NCI-H510A treated with DMSO at 0.1 percent for 48 hours (cell line): ENCODE measurements around the gene PGRMC1.
"Not testable (repeated sequence)": the region's sequence is repeated elsewhere in the genome, so short reads cannot be mapped to it uniquely, and the experiment has no call there.

Experiments used
- DNase-seq: peaks from one replicate; lab custom pipeline; 2025; lab: John Stamatoyannopoulos, UW

PGRMC1 gene

GRCh38 chrX:119235051-119235511 is 1.0 kb upstream of the PGRMC1 start:
- no peak for DNase-seq

DNA sequence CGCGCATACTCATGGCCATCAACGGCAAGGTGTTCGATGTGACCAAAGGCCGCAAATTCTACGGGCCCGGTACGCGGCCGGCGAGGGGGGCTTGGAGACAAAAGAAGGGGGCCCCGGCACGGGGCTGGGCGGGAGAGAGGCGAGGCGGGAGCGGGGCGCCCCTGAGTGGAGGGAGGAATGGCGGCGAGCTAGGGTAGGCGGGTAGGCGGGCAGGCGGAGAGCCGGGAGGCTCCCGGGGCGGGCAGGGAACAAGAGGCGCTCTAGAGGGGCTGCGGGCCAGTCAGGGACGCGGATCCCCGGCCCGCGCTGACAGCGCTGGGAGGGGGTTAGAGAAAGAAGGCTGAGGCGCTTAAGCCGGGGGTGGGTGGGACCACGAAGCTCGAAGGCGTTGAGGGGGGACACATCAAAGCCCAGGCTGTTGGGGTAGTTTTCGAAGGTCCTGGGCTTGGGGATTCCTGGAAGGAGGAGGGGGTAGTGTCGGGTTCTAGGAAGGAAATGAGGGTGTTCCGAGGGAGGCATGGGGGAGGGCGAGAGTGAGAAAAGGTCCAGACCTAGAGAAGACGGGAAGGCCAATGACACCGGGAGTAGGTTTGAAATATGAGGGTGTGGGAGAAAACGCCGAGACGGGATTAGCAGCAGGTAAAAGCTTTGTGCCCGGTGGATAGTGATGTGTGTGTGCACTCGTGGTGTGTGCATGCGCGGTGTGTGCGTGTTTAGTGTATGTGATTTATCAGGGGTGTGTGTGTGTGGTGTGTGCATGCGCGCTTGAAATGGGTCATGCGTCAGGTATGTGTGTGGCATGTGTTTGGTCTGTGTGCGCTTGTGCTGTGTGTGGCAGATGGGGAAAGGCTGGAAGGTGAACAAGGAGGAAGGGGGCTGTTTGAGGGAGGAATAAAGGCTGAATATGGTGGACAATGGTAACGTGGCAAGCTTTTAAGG is 807 bp downstream of the PGRMC1 start:
- peak; percentile 10 for DNase-seq

GRCh38 chrX:119237562-119237942 is 1.5 kb downstream of the PGRMC1 start:
- no peak for DNase-seq

DNA sequence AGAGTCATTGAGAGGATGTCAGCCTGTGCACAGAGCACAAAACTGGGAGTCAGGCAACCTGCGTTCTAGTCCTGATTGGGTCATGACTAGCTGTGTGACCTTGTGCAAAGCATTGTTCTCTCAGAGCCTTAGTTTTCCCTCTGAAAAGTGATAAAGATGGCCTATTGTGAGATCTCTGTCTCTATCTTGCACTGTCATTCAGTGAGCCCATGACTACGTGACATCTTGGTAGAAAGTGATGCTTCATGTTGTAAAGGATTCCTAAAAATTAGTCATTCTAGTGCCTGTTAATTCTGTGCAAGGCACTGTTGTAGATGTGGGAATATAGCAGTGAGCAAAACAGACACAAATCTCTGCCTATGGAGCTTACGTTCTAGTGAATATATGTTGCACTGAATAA is 2.5 kb downstream of the PGRMC1 start:
- no peak for DNase-seq

GRCh38 chrX:119240356-119240755 is 4.3 kb downstream of the PGRMC1 start:
- DNase-seq: no peak

DNA sequence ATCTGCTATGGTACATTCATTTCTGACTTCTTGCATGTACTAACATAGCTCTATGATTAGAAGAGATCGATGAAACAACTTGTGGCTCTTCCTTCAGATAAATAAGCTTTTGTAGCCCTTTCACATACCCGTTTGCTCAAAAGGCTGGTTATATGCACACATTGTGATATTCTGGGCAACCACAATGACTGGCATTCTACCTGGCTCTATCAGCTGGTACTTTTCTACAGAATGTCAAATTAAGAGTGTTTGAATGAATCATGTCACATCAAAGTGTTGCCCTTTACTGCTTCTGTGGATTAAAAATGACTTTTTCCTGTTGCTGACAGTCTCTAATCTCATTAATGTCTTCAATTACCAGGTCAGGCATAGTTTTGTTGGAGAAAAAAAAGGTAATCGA is 11.6 kb downstream of the PGRMC1 start:
- DNase-seq: no peak

- DNase-seq: no peak
Measured at GRCh38 chrX:119249891-119250290, 13.8 kb downstream of the PGRMC1 start.

DNA sequence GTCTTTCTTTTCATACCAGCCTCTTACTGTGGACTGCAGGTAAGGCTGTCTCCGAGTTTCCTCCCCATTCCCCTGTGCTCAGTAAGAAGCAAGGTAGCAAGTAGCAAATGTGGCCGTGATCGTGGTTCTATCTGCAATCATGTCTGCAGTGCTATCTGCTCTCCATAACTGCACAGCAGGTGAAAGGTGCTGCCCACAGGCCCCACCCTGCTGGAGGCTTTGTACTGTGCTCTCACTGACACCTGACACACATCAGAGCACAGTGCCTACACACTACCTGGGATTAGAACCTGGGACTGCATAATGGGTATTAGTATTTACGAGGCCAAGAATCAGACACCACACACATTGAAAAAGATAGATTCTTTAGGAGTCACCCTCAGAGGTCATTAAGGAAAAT is 15.3 kb downstream of the PGRMC1 start:
- DNase-seq: no peak

GRCh38 chrX:119252716-119253115 is 16.6 kb downstream of the PGRMC1 start:
- no peak for DNase-seq

- DNase-seq: no peak
Measured at GRCh38 chrX:119266364-119266995, 30.4 kb downstream of the PGRMC1 start.

DNA sequence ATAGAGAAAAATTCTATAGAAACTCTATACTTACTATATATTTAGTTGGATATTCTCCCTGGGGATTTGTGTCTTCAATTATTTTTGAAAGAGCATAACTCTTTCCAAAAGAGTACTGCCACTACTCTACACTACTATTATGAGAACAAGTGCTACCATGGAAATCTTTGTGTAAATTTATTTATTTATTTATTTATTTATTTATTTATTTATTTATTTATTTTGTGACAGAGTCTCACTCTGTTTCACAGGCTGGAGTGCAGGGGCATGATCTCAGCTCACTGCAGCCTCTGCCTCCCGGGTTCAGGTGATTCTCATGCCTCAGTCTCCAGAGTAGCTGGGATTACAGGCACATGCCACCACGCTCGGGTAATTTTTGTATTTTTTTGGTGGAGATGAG is 31.0 kb downstream of the PGRMC1 start:
- DNase-seq: not testable (repeated sequence)

DNA sequence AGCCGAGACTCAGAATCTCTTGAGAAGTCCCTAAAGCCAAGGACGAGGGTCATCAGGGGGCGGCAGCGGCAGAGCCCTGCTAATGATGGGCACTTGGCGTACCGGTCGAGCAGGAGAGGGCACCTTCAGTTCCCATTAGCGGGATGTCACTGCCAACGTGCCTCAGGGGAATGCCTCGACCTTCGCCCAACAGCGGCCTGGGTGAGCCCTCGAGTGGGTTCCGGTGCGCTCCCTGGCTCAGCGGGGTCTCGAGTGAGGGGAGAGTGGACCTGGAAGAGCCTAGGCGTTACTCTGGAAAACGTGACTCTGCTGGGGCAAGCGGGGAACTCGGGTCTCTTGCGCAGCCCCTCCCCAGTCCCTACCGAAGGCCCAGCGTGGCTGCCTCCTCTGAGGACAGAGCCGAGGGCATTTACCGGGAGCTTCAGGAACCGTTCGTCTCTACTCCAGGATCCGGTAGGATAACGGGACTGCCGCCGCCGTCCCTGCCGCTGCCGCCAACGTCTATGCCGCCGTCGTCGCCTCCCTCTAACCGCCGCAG is 36.9 kb downstream of the PGRMC1 start:
- DNase-seq: no peak

DNA sequence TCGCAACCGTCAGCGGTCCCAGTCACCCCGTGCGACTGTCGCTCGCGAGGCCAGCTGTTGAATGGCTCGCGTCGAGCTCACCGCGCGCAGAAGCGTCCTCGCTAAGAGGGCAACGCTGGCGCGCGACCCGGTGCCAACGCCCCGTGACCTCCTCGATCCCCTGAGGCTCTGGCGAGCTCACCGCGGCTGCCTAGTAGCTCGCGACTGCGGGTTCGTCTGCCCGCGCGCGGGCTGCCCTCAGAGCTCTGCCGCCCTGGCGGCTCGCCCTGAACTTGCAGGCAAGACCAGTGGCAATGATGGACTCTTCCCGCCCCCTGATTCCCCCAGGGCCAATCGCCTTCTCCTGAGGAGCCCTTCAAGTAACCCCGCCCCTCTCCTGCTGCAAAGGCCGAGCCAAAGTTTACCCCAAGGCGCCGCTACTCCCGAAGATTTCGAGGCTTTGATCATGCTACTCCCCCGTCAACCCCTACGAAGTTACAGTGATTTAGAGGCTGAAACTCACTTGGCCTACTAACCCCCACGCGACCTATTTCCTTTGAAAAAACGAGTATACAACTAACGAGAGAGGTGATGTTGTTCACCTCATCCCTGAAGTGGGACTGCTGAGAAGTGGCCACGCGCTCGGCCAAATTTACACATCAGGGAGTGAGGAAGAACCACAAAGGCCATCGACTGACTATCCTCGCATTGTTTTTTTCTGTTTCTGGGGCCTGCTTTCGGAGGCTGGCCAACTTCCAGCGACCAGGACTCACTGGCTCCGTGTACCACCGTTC is 37.5 kb downstream of the PGRMC1 start:
- no peak for DNase-seq

- DNase-seq: not testable (repeated sequence)
Measured at GRCh38 chrX:119282347-119282746, 46.3 kb downstream of the PGRMC1 start.

DNA sequence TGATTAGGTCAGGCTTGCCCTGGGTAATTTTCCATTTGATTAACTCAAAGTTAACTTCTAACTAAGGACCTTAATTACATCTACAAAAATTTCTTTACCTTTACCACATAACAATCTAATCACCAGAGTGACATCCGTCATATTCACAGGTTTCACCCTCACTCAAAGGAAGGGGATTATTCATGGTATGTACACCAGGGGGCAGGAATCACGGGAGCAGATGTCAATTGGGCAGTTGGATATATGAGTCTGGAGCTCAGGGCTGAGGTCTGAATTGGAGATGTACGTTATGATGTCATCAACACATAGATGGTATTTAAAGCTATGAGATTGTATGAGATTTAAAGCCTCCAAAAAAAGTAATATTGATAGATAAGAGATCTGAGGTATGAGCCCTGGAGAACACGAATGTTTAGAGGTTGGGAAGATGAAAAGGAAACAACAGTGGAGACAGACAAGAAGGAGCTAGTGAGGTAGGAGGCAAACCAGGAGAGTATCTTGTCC is 52.9 kb downstream of the PGRMC1 start:
- DNase-seq: no peak

DNA sequence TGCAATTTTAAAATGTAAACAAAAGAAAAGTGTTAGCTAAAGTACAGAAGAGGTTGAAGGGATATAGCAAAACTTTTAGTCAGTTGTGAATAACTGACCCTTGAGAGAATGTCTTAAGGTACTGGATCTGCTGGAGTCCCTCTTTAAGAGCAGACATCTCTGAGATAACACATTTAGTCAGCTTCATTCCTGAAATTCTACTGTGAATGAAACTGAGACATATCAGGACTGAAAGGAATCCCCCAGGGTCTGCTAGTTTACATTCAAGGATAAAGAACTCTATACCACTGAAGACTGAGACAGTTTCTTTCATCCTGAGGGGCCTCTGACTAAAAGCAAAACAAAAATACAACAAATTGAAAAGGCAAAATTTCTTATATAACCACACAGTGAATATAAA is 54.4 kb downstream of the PGRMC1 start:
- no peak for DNase-seq

DNA sequence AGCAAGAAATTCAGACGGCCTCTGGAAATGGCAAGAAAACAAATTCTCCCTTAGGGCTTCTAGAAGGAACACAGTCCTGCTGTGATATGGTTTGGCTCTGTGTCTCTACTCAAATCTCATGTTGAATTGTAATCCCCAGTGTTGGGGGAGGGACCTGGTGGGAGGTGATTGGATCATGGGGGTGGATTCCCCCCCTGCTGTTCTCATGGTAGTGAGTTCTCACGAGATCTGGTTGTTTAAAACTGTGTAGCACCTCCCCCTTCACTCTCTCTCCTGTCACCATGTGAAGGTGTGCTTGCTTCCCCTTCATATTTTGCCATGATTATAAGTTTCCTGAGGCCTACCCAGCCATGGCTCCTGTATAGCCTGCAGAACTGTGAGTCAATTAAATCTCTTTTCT is 55.2 kb downstream of the PGRMC1 start:
- DNase-seq: not testable (repeated sequence)

DNA sequence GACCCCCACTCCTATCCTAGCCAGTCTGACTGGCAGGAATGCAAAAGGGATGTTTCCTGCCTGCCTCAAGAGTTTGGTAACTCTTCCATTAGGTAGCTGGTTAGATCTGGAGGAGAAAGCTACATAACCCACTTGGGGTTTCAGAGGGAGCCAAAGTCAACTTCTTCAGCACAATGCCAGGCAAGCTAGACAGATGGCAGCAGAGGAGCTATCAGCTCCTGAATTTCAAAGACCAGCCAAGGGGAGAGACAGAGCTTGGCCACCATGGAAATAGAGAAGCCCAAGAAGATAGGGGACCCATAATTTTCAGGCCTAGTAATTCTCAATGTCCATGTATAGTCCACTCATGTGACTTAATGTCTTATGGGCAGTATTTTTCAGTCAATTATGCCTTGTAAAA is 56.4 kb downstream of the PGRMC1 start:
- no peak for DNase-seq
